Gastroesophageal sphincter (tissue), 3 donors: ENCODE data around the gene ATP13A4.

ENCODE experiments used
- CTCF ChIP-seq, 4 experiments: fragments of 200-600 bp in 2 of 4; fragments of 450-650 bp in 2 of 4; sonication (generic) in 1 of 4; IDR thresholded peaks; one replicate each; pipeline ENCODE4 v1.5.1; 2017 to 2019; ENCODE audit warnings: antibody characterized with exemption in 4 of 4, mild to moderate bottlenecking in 2 of 4, moderate library complexity in 2 of 4
- POLR2A ChIP-seq, 2 donors: fragments of 450-650 bp; IDR thresholded peaks; one replicate each; pipeline ENCODE4 v1.6.1; 2017; ENCODE audit warnings: antibody characterized with exemption in 2 of 2, mild to moderate bottlenecking in 2 of 2, moderate library complexity in 1 of 2

GRCh38 chr3:193559100-193559499 is 4.4 kb upstream of the ATP13A4 start:
- TF ChIP-seq POLR2A (IDR thresholded peaks at IDR 0.05) (no peak), CTCF (IDR thresholded peaks at IDR 0.05) (no peak)
